Psoas muscle (tissue), 8 donors: ENCODE results near the gene MROH8. TPM values are rescaled to one million over a fixed set of nuclear protein-coding genes. Genes with fewer than 3 reads are reported as not detected.

Experiments
- ATAC-seq, 4 donors: fragments of 200-7000 bp; cut with Tn5 transposase; one replicate each; pipeline ENCODE4 v1.9.1; 2020; ENCODE audit warnings: moderate library complexity in 3 of 4, mild to moderate bottlenecking in 2 of 4
- DNase-seq, 2 donors: peaks; one replicate each; pipeline ENCODE4 v3.0.0-alpha.2; 2020
- H3K27ac ChIP-seq: fragments of 200-600 bp; one replicate; pipeline ENCODE4 v1.8.0; 2022
- H3K27me3 ChIP-seq, 3 donors: fragments of 200-600 bp in 1 of 3; one replicate each; pipeline versions ENCODE4 v1.6.1 to v1.8.0; 2013 to 2022; ENCODE audit warnings: low read length in 2 of 3, mild to moderate bottlenecking in 2 of 3, moderate library complexity in 1 of 3; ENCODE audit not compliant: insufficient read depth in 3 of 3
- H3K36me3 ChIP-seq, 2 donors: fragments of 200-600 bp in 1 of 2; one replicate each; pipeline versions ENCODE4 v1.6.1 to v1.8.0; 2013 to 2022; ENCODE audit warnings: low read depth in 1 of 2, mild to moderate bottlenecking in 1 of 2, moderate library complexity in 1 of 2; ENCODE audit not compliant: insufficient read depth in 1 of 2
- H3K4me1 ChIP-seq: fragments of 200-600 bp; one replicate; pipeline ENCODE4 v1.8.0; 2022
- H3K4me3 ChIP-seq: fragments of 200-600 bp; one replicate; pipeline ENCODE4 v1.8.0; 2022; ENCODE audit warnings: mild to moderate bottlenecking
- H3K9me3 ChIP-seq: fragments of 200-600 bp; one replicate; pipeline ENCODE4 v1.8.0; 2022
- WGBS, 3 donors: extraction: QIAGEN DNeasy Blood & Tissue Kit; methylation state at CpG; one replicate each; pipeline versions ENCODE4 v1.1.6 to v1.1.7; 2013; 5-methylcytosine and 5-hydroxymethylcytosine counted together
- intact Hi-C, 2 donors: fragments of 100-400 bp; cut with DNase I; formaldehyde crosslinking; loops; one replicate each; pipeline versions ENCODE4 v1.11.0 to v1.14.2; 2022
- polyA plus RNA-seq, 3 donors: library from polyadenylated mRNA; stranded (reverse); fragments of 200-250 nt; gene quantifications; one replicate each; pipeline ENCODE4 v1.2.3, GENCODE V29; 2013
- total RNA-seq, 4 donors: library from RNA; stranded (reverse); fragmentation: NEBNext Ultra II Directional in 2 of 4; extraction: Animal tissue kit (Norgen Biotek cat#: 25700) in 2 of 4; gene quantifications; one replicate each; pipeline versions ENCODE4 v1.2.1 to v1.2.4, GENCODE V29; 2021 to 2023
- TF ChIP-seq, protein P1 (sequence below): fragments of 200-600 bp; IDR thresholded peaks from one replicate; pipeline ENCODE4 v1.8.0; 2022; ENCODE audit warnings: antibody characterized with exemption
- donor health status: healthy with polysubstance abuse.
- donor health status: DM: no; HTN: no; CAD: no; lungs with moderate emphysema.
- donor health status: Bipolar disorder and iron deficiency.
- donor health status: healthy.
- donor health status: DM: yes; HTN: yes; CAD: no.
- donor health status: DM: no; HTN: no; CAD: no.
- donor health status: DM: no; HTN: no; CAD: no.
- donor health status: DM: yes; HTN: yes; CAD: no.

The MROH8 gene
- total and polyA plus RNA-seq, 7 donors = 0.99 to 5.5 (median 4.1) TPM

GRCh38 chr20:37219751-37220668, 40.7 kb upstream of the MROH8 start:
- Histone ChIP-seq H3K4me1 (peaks cover 24% of the 10 kb centered on the region), H3K27ac (no peak overlapping the region), H3K9me3 (no peaks in the 10 kb centered on the region), H3K4me3 (no peak overlapping the region), H3K36me3 (peaks cover 2 to 65% of the 10 kb centered on the region in 2 donors), H3K27me3 (no peaks in the 10 kb centered on the region)
- TF ChIP-seq, protein P1, sequence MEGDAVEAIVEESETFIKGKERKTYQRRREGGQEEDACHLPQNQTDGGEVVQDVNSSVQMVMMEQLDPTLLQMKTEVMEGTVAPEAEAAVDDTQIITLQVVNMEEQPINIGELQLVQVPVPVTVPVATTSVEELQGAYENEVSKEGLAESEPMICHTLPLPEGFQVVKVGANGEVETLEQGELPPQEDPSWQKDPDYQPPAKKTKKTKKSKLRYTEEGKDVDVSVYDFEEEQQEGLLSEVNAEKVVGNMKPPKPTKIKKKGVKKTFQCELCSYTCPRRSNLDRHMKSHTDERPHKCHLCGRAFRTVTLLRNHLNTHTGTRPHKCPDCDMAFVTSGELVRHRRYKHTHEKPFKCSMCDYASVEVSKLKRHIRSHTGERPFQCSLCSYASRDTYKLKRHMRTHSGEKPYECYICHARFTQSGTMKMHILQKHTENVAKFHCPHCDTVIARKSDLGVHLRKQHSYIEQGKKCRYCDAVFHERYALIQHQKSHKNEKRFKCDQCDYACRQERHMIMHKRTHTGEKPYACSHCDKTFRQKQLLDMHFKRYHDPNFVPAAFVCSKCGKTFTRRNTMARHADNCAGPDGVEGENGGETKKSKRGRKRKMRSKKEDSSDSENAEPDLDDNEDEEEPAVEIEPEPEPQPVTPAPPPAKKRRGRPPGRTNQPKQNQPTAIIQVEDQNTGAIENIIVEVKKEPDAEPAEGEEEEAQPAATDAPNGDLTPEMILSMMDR = no peak
- WGBS, 3 donors = 75 to 81% (median 80%) methylated on average over 10 of the region's 10 CpGs
- ATAC-seq (no peak), DNase-seq (no peak)
- intact Hi-C loops = no loop called here

GRCh38 chr20:37218976-37219375, 39.6 kb upstream of the MROH8 start:
- Histone ChIP-seq H3K27ac (no peak overlapping the region), H3K4me3 (no peak overlapping the region), H3K9me3 (no peaks in the 10 kb centered on the region), H3K27me3 (no peaks in the 10 kb centered on the region), H3K4me1 (peaks cover 15% of the 10 kb centered on the region), H3K36me3 (peaks cover 0 to 65% of the 10 kb centered on the region in 2 donors)
- DNase-seq (no peak), ATAC-seq (no peak)
- intact Hi-C loops = no loop called here
- TF ChIP-seq, protein P1 = no peak
- 77 to 86% (median 84%) methylated on average over 4 of the region's 4 CpGs for WGBS, 3 donors

DNA sequence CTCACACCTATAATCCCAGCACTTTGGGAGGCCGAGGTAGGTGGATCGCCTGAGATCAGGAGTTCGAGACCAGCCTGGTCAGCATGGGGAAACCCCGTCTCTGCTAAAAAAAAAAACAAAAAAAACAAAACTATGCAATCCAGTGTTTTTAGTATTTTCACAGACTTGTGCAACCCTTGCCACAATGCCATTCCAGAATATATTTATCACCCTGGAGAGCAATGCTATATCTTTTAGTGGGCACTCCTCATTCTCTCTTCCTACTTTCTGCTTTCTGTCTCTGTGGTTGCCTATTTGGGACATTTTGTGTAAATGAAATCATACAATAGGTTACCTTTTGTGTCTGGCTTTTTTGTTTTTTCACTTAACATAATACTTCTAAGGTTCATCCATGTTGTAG, 39.1 kb upstream of the MROH8 start:
- 97 to 100% (median 98%) methylated on average over 4 of the region's 4 CpGs for WGBS, 3 donors
- TF ChIP-seq, protein P1 = no peak
- peaks cover 4 to 65% of the 10 kb centered on the region in 2 donors for H3K36me3 ChIP-seq

DNA sequence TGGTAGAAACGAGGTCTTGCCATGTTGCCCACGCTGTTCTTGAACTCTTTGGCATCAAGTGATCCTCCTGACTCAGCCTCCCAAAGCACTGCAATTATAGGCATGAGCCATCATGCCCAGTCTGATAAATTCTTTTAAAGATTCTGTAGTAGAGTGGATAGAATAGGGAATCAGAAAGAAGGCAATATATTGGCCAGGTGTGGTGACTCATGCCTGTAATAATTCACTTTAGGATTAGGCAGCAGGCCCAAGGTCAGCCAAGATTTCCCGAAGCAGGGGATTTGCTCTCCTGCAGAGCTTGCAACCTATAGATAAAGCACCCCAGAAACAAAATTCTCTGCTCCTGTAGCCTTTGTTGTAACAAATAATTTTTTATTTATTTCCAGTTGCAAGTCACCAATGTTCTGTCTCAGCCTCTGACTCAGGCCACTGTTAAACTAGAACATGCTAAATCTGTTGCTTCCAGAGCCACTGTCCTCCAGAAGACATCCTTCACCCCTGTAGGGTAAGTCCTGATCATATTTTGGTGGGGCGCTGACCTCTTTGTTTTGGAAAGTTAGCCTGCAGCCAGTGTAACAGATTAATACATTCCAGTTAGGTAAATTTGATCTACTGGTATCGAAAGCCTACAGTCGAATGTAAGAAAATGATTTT, 30.4 kb upstream of the MROH8 start:
- peaks cover 4% of the 10 kb centered on the region for H3K4me1 ChIP-seq
- H3K27me3 ChIP-seq = no peaks in the 10 kb centered on the region
- DNase-seq (no peak), ATAC-seq (peak in 3 of 4 donors; percentile 28 to 63 (median 56))
- intact Hi-C loops = no loop called here
- no peak overlapping the region for H3K27ac ChIP-seq
- WGBS, 3 donors = 57 to 69% (median 64%) methylated on average over 6 of the region's 6 CpGs
- no peaks in the 10 kb centered on the region for H3K9me3 ChIP-seq
- no peak overlapping the region for H3K4me3 ChIP-seq
- TF ChIP-seq, protein P1 = no peak
- peaks cover 9 to 99% of the 10 kb centered on the region in 2 donors for H3K36me3 ChIP-seq

More for the DNA sequence above, 39.1 kb upstream of the MROH8 start:
- Histone ChIP-seq H3K4me3 (no peak overlapping the region), H3K27me3 (no peaks in the 10 kb centered on the region), H3K9me3 (no peaks in the 10 kb centered on the region), H3K27ac (no peak overlapping the region), H3K4me1 (peaks cover 10% of the 10 kb centered on the region)
- DNase-seq (no peak), ATAC-seq (no peak)
- intact Hi-C loops = no loop called here
